GM18858 (cell line): Measurements from ENCODE around the gene ZNF516.

Experiments
- ATAC-seq: cut with Tn5 transposase; IDR thresholded peaks from one replicate; pipeline ENCODE4 v1.9.1; 2021; ENCODE audit not compliant: unreplicated experiment

The ZNF516 gene

GRCh38 chr18:76370686-76371085 is 124.4 kb downstream of the ZNF516 start:
- ATAC-seq: no peak

- ATAC-seq: no peak
These were observed 124.8 kb downstream of the ZNF516 start for GRCh38 chr18:76370201-76370600.

GRCh38 chr18:76369791-76370190 is 125.3 kb downstream of the ZNF516 start:
- ATAC-seq: no peak

- ATAC-seq: no peak
These were observed 126.1 kb downstream of the ZNF516 start for GRCh38 chr18:76368976-76369375.

- no peak for ATAC-seq
These were observed 126.8 kb downstream of the ZNF516 start for GRCh38 chr18:76368271-76368670.

- ATAC-seq: no peak
These were observed 127.6 kb downstream of the ZNF516 start for GRCh38 chr18:76367168-76368125.

- no peak for ATAC-seq
These were observed 129.5 kb downstream of the ZNF516 start for GRCh38 chr18:76365561-76365960.

GRCh38 chr18:76364282-76365259 is 130.5 kb downstream of the ZNF516 start:
- peak; percentile 87 for ATAC-seq

- no peak for ATAC-seq
These were observed 131.5 kb downstream of the ZNF516 start for GRCh38 chr18:76363436-76364120.

- ATAC-seq: no peak
These were observed 132.4 kb downstream of the ZNF516 start for GRCh38 chr18:76362676-76363075.

GRCh38 chr18:76361219-76361618 is 133.8 kb downstream of the ZNF516 start:
- ATAC-seq: no peak

GRCh38 chr18:76359909-76360308 is 135.1 kb downstream of the ZNF516 start:
- ATAC-seq: no peak

- ATAC-seq: no peak
These were observed 136.3 kb downstream of the ZNF516 start for GRCh38 chr18:76358774-76359173.

GRCh38 chr18:76357585-76358260 is 137.3 kb downstream of the ZNF516 start:
- ATAC-seq: no peak

- no peak for ATAC-seq
These were observed 137.9 kb downstream of the ZNF516 start for GRCh38 chr18:76357174-76357573.

- ATAC-seq: no peak
These were observed 138.4 kb downstream of the ZNF516 start for GRCh38 chr18:76356666-76357065.

GRCh38 chr18:76354348-76354747 is 140.7 kb downstream of the ZNF516 start:
- ATAC-seq: no peak

GRCh38 chr18:76353500-76353899 is 141.5 kb downstream of the ZNF516 start:
- no peak for ATAC-seq

GRCh38 chr18:76353046-76353445 is 142.0 kb downstream of the ZNF516 start:
- no peak for ATAC-seq

GRCh38 chr18:76351961-76352581 is 143.0 kb downstream of the ZNF516 start:
- no peak for ATAC-seq
